Adrenal gland (tissue), 5 donors: ENCODE data around the gene ATXN2.

ENCODE experiments used
- CTCF ChIP-seq, 6 experiments: fragments of 450-650 bp in 4 of 6; fragments of 200-600 bp in 2 of 6; sonication (generic) in 1 of 6; IDR thresholded peaks; 1 replicate in 5 of 6; 2 replicates in 1 of 6; pipeline versions ENCODE4 v1.5.1 to v1.8.0; 2016 to 2021; ENCODE audit warnings: antibody characterized with exemption in 6 of 6, mild to moderate bottlenecking in 2 of 6, moderate library complexity in 1 of 6
- POLR2A ChIP-seq, 2 donors: fragments of 450-650 bp; IDR thresholded peaks; one replicate each; pipeline ENCODE4 v1.6.1; 2017; ENCODE audit warnings: antibody characterized with exemption in 2 of 2, mild to moderate bottlenecking in 2 of 2, moderate library complexity in 1 of 2
- donor health status: DM: no; HTN: no; CAD: no.

DNA sequence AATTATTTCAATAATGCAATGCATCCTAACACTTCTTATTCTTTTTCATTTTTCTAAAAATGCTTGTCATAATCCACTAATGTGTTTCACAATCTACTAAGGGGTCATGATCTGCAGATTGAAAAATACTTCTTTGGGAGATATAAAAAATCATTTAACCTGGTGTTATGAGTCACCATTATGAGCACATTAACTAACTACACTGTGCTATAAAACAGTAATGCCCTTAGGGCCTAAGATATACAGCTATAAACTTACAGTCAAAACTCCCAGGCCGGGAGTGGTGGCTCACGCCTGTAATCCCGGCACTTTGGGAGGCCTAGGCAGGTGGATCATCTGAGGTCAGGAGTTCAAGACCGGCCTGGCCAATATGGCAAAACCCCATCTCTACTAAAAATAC lies 14.2 kb downstream of the ATXN2 start:
- no peak for TF ChIP-seq CTCF (IDR thresholded peaks at IDR 0.05)
- no peak for TF ChIP-seq POLR2A (IDR thresholded peaks at IDR 0.05)
